HepG2 (cell line): ENCODE results near the gene NDRG2. TPM values are rescaled to one million over a fixed set of nuclear protein-coding genes. Genes with fewer than 3 reads are reported as not detected.

Experiments
- ARID5B ChIP-seq: IDR thresholded peaks from 2 replicates; pipeline ENCODE4 v1.4.0; 2020; ENCODE audit warnings: mild to moderate bottlenecking, missing genetic modification reagents
- CHD4 ChIP-seq: fragments of 200-600 bp; sonication (generic); IDR thresholded peaks from 2 replicates; pipeline ENCODE4 v1.7.0; 2017; ENCODE audit warnings: mild to moderate bottlenecking, low read length, borderline replicate concordance
- FOXP1 ChIP-seq, 2 experiments: fragments of 450-650 bp in 1 of 2; IDR thresholded peaks; 2 replicates each; pipeline ENCODE4 v1.6.1; 2017 to 2018; ENCODE audit warnings: antibody characterized with exemption in 1 of 2
- HNF1B ChIP-seq: sonication (generic); formaldehyde crosslinking; IDR thresholded peaks from 2 replicates; pipeline ENCODE4 v1.5.1; 2020; ENCODE audit warnings: mild to moderate bottlenecking, moderate library complexity, missing genetic modification reagents
- MED1 ChIP-seq: sonication (generic); formaldehyde crosslinking; IDR thresholded peaks from 2 replicates; pipeline ENCODE4 v1.4.0; 2020; ENCODE audit warnings: missing genetic modification reagents
- PAXIP1 ChIP-seq: sonication (generic); formaldehyde crosslinking; conservative IDR thresholded peaks from 2 replicates; pipeline ENCODE4 v1.4.0; 2020; ENCODE audit warnings: mild to moderate bottlenecking, missing genetic modification reagents, moderate library complexity
- RFXANK ChIP-seq: IDR thresholded peaks from 2 replicates; pipeline ENCODE4 v1.6.1; 2016
- SAP130 ChIP-seq: IDR thresholded peaks from 2 replicates; pipeline ENCODE4 v1.6.1; 2016; ENCODE audit warnings: low read depth
- SNRNP70 ChIP-seq: fragments of 200-400 bp; formaldehyde crosslinking; IDR thresholded peaks from 2 replicates; pipeline ENCODE4 v1.6.1; 2017; ENCODE audit warnings: mild to moderate bottlenecking, low read depth, low read length, moderate library complexity
- SOX13 ChIP-seq, 3 experiments: fragments of 450-650 bp in 1 of 3; sonication (generic) in 1 of 3; formaldehyde crosslinking in 1 of 3; IDR thresholded peaks in 2 of 3; conservative IDR thresholded peaks in 1 of 3; 2 replicates each; pipeline versions ENCODE4 v1.5.0 to v1.6.1; 2016 to 2020; ENCODE audit warnings: antibody characterized with exemption in 1 of 3, mild to moderate bottlenecking in 1 of 3, missing compliant biosample characterization in 1 of 3, missing genetic modification reagents in 1 of 3, moderate library complexity in 1 of 3
- TRIM24 ChIP-seq: sonication (generic); formaldehyde crosslinking; IDR thresholded peaks from 2 replicates; pipeline ENCODE4 v1.8.0; 2022; ENCODE audit warnings: mild to moderate bottlenecking, missing genetic modification reagents
- ZNF292 ChIP-seq: sonication (generic); formaldehyde crosslinking; IDR thresholded peaks from 2 replicates; pipeline ENCODE4 v1.8.1; 2022; ENCODE audit warnings: mild to moderate bottlenecking, low read depth, missing genetic modification reagents, borderline replicate concordance
- ZNF331 ChIP-seq: sonication (generic); formaldehyde crosslinking; IDR thresholded peaks from 2 replicates; pipeline ENCODE4 v1.4.0; 2020; ENCODE audit warnings: missing genetic modification reagents
- ZNF574 ChIP-seq: sonication (generic); formaldehyde crosslinking; IDR thresholded peaks from 2 replicates; pipeline ENCODE4 v1.4.0; 2020; ENCODE audit warnings: missing genetic modification reagents
- ZNF740 ChIP-seq: sonication (generic); formaldehyde crosslinking; IDR thresholded peaks from 2 replicates; pipeline ENCODE4 v1.4.0; 2020; ENCODE audit warnings: missing genetic modification reagents
- polyA plus RNA-seq, 8 experiments: library from polyadenylated mRNA; depleted of rRNA in 3 of 8; stranded (reverse) in 7 of 8; unstranded in 1 of 8; fragments of >200 nt; fragmentation: Illumina TruSeq in 4 of 8; extraction: Trizol in 4 of 8; gene quantifications; 2 replicates each; pipeline versions ENCODE4 v1.2.1 to v1.2.3, GENCODE V29; 2011 to 2016; ENCODE audit warnings: low read depth in 4 of 8, missing spikeins in 1 of 8, mixed read lengths in 1 of 8; ENCODE audit not compliant: insufficient read depth in 1 of 8
- total RNA-seq, 5 experiments: library from RNA; depleted of rRNA; stranded (reverse); fragments of >200 nt; fragmentation: Illumina TruSeq; extraction: Trizol; gene quantifications; 2 replicates each; pipeline ENCODE4 v1.2.3, GENCODE V29; 2016; ENCODE audit warnings: low read depth in 1 of 5

NDRG2 gene
- total and polyA plus RNA-seq, 2 of the 13 experiments (the other 11 are each of a cell fraction or from before 2014, with no cell fraction given): 27.2 to 189 TPM

GRCh38 chr14:21043974-21044618, 19.2 kb upstream of the NDRG2 start (continued):
- peak; percentile 81 for TF ChIP-seq ARID5B (CRISPR knock-in tag)
- TF ChIP-seq ZNF574 (CRISPR knock-in tag): peak; percentile 41
- TF ChIP-seq ZNF331: peak; percentile 62; the same call in 1 of the 2 replicates
- peak; percentile 74; the same call in 1 of the 2 replicates for TF ChIP-seq HNF1B (CRISPR knock-in tag)
- peak; percentile 61; the same call in 1 of the 2 replicates for TF ChIP-seq TRIM24 (CRISPR knock-in tag)
- TF ChIP-seq SOX13 (IDR thresholded peaks at IDR 0.05): no peak; the same call in 1 of the 2 replicates
- peak in 1 of 2 experiments; percentile 47; a peak in 1 of 4 replicates for TF ChIP-seq SOX13 (CRISPR knock-in tag; conservative IDR thresholded peaks at IDR 0.05 in 1 of 2, IDR thresholded peaks at IDR 0.05 in 1 of 2)
- TF ChIP-seq MED1 (CRISPR knock-in tag): peak; percentile 84
- peak; percentile 50; the same call in 1 of the 2 replicates for TF ChIP-seq ZNF292 (CRISPR knock-in tag)
- peak; percentile 55 for TF ChIP-seq SAP130 (CRISPR knock-in tag)
- TF ChIP-seq RFXANK (CRISPR knock-in tag): no peak
- TF ChIP-seq SNRNP70: no peak
- TF ChIP-seq CHD4: peak; percentile 97; the same call in 1 of the 2 replicates
- no peak for TF ChIP-seq ZNF740
- TF ChIP-seq FOXP1 (IDR thresholded peaks at IDR 0.05): no peak
- TF ChIP-seq FOXP1 (CRISPR knock-in tag; IDR thresholded peaks at IDR 0.05): no peak; the same call in 1 of the 2 replicates
- peak; percentile 73 for TF ChIP-seq PAXIP1 (CRISPR knock-in tag)
